Stimulated activated CD4-positive, alpha-beta T cell treated with anti-CD3 and anti-CD28 coated beads, Interleukin-4, amount 100 ng/mL, for 24 hours (primary cell): ENCODE data around the gene ADORA1.

ENCODE experiments used
- DNase-seq: peaks from one replicate; pipeline ENCODE4 v3.0.0-alpha.2; 2020

ADORA1 gene

GRCh38 chr1:203124011-203124410 lies 3.5 kb upstream of the ADORA1 start:
- no peak for DNase-seq

DNA sequence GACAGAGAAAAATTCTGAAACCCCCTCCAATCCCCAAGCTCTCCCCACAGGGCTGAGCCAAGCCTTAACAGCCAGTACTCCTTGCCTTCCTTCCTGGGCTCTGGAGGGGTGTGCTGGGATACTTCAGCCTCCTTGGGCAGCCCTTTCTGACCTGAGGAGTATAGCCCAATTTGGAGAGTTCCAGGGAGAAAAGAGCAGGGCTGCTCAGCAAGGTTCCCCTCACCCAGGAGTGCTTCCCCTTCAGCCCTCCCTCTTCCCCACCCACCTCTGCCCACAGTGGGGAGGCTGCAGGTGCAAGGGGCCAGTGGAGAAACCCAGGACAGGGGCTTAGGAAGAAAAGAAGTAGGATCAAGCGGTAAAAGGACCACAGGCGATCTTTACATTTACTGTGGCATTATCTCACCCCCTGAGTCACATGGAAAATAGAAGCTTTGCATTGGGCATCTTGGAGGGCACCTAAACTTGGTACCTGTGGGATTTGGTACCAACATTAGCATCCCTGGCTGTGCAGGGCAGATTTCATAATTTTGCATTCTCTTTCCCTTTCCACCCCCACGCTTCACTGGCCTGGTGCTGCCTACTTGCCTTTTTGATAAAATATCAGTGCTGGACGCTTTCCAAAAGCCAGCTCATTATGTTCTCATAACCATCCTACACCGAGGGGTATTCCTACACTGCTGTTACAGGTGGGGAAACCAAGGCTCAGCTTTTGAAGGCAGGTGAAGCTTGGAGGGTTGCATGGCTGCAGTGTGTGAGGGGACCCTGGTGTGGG lies 2.8 kb upstream of the ADORA1 start:
- no peak for DNase-seq

DNA sequence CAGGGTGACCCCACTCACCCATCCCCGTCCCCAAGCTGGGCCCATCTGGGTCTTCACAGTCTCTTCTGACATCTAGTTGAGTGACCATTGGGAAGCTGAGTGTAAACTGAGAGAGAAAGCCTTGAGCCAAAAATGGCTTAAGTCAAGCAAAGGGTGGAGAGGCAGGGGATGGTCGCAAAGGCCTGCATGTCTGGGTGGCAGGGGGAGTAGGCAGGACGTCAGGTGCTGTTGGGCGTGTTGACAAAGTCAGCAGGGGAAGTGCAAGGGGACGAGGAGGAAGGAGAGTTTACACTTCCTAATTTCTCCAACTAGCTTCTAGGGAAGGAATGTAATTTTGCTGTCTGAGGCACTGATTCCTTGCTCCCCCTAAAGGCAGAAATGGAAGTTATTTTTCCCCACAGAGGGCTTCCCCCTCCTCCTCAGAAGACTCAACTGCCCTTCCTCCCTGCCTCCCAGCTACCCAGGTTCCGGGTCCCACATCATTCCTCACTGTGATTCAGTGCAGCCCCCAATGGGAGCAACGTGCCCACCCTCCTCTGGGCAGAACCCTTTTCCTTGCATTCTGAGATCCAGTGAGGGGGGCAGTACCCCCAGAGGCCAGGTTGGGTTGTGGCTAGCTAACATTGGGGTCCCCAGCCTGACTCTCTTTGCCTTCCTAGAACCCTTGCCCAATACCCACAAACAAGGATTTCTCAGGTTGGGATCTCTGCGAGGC lies 1.2 kb upstream of the ADORA1 start:
- DNase-seq, result no peak

DNA sequence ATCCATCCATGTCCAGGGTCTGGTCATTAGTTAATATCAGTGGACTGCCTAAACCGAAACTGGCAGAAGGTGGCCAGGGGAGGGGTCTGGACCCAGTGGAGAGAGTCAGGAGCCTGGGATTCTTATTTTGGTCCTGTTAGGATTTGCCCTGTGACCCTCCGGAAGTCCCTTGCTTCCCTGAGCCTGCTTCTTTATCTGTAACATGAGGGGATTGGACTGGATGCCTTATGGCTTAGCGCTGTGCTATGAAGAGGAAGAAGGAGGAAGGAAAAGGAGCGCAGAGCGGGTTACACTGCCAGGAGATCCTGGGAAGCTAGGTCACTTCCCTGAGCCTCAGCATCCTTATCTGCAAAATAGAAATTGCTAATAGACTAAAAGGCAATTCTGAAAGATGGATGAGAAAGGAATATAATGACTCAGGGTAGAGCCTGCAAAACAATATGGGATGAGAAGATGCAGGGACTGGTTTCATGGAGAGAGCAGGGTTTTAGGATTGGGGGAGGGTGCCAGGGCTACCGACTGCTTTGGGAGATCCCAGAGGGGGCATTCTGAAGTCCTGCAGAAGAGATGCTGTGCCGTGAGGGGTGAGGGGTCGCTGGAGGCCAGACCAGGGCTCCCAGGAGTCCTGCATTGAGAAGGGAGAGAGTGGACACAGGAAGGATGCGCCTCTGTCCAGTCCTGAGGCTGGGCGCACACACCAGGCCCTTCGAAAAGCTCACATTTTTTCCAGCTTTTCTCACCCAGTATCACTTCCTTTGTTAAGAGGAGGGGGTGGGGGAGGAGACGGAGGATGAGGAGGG lies 460 bp upstream of the ADORA1 start:
- no peak for DNase-seq

GRCh38 chr1:203128431-203128715 lies 847 bp downstream of the ADORA1 start:
- no peak for DNase-seq

GRCh38 chr1:203128716-203129500 lies 1.4 kb downstream of the ADORA1 start:
- DNase-seq, result no peak

DNA sequence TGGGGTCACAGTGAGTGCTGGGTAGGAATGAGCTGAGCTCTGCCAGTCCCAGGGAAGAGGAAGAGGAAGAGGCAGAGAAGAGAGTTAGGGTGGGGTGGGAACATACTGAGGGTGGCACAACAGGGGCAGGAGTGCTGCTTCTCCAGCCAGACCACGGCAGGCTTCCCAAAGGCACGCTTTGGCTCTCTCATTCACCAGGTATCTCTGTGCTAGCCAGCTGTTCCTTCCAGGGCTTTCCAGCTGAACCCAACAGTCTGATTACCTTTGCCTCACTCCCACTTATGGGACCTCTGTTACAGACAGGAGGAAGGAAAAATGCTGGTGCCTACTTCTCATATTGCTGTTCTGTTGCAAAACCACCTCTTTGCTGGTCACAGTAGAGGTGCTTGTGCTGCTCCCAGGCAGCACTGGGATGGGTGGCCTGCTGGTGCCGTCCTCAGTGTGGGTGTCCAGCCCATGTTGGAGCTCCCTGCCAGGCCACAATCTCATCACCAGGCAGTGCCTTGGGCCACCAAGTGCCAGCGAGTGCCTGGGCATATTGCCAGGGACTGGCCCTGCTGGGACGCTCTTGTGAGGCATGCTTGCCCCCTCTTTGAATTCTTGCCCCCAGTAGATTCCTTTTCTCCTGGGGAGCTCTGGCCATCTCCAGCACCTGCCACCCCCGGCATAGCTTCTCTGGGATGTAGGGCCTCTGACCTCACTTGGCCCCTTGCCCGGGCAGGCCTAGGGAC lies 2.1 kb downstream of the ADORA1 start:
- DNase-seq, result no peak

DNA sequence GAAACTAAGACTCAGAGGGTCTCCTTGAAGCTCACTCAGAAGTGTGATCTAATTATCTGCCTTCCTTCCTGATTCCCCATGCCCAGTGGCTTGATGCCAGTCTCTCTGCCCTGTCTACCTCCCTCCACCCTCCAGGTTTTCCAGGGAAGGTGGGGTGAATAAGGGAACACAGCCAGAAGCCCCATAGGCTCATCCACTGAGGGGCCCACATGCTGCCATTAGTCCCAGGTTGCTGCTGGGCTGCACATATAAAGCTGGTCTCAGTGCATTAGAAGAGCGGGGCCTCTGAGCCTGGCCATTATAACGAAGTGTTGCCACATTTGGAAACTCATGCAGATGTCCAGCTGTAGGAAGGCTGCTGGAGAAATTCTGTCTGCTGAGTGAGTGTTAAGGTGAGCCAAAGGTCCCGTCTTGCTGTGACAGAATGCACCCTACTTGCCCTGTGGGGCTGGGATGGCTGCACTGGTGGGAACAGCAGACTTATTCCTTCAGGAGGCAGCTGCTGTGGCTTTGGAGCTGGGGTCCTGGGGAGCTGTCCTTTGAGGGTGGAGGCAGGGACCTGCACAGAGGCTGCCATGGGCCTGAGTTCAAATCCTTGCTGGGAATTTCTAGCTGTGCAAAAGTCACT lies 2.9 kb downstream of the ADORA1 start:
- DNase-seq, result no peak

GRCh38 chr1:203131548-203132200 lies 4.1 kb downstream of the ADORA1 start:
- DNase-seq, result no peak

DNA sequence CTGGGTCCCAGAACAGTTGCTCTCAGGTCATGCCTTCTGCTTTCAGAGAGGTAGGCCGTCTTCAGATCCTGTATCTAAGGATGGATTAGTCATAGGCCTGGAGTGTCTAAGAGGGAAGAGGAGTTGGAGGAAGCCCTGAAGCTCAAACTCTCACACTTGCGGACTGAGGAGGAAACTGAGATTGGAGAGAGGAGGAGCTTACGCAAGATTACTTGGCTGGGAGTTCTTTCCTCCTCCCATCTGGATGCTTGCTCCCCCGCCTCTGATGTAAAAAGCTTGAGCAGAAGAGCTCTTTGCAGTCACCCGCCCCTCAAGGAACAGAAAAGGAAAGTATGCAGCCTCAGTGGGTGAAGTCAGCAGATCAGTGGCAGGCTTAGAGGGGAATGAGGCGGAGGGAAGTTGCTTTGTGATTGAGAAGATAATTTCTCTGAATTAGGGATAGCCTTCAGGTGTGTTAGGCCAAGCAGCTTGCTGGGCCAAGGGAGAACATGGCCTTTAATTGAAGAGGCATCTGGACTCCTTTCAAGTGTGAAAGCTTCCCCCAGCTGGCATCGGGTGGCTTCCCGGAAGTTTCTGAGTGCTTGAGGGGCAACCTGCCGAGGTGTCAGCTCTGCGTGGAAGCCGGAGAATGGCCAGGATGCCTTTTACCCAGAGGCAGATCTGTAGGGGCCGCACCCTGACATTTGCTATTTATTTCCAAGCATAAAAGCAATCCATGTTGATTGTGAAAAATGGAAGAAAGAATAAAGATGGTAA lies 6.6 kb downstream of the ADORA1 start:
- no peak for DNase-seq

- no peak for DNase-seq
Measured at GRCh38 chr1:203135636-203136305, 8.2 kb downstream of the ADORA1 start.

GRCh38 chr1:203136409-203137042 lies 9.0 kb downstream of the ADORA1 start:
- DNase-seq, result no peak

DNA sequence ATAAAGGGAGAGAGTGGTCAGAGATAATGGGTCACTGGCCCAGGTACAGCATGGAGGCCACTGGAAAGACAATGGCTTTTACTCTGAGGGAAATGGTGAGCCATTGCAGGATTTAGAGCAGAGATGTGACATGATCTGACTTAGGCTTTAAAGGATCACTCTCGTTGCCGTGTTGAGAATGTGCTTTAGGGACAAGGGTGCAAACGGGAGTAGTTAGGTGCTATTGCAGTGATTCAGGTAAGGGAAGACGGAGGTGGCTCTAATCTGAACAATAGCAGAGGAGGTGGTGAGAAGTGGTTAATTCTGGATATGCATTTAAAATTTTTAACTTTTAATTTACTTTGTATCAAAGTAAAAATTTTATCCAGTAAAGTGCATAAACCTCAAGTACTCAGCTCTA lies 9.8 kb downstream of the ADORA1 start:
- DNase-seq, result no peak

DNA sequence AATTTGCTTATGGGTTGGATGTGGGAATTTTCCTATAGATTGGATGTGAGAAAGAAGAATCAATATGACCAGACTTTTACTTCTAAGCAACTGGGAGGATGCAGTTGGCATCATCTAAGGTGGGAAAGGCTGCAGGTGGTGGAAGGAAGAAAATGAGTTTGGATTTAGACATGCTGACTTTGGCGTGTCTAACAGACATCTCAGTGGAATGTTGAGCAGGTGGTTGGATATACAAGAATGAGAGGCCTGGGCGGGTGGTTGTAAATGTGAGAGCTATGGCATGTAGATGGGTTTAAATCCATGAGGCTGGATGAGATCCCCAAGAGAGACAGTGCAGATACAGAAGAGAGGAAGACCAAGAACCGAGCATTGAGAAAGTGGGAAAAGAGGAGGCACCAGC lies 10.5 kb downstream of the ADORA1 start:
- no peak for DNase-seq

DNA sequence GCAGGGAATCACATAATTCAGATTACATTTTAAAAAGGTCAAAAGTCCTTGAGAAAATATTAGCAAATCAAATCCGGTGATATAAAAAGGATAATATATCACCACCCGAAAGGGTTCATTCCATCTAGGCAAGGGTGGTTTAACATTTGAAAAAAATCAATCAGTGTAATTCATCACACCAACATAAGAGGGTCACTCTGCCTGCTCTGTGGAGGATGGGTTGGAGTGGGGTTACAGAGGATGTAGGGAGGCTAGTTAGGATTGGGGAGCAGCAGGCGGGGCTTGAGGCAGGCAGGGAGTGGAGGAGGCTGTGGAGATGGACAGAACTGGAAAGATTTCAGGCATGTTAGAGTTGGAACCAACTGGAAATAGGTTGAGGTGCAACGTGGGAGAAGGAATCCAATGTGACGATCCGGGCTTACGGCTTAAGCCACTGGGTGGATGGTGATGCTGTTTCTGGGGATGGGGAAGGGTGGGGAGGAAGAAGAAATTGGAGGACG lies 12.5 kb downstream of the ADORA1 start:
- DNase-seq, result no peak

GRCh38 chr1:203140743-203141520 lies 13.4 kb downstream of the ADORA1 start:
- no peak for DNase-seq

- no peak for DNase-seq
Measured at GRCh38 chr1:203142124-203142523, 14.6 kb downstream of the ADORA1 start.

DNA sequence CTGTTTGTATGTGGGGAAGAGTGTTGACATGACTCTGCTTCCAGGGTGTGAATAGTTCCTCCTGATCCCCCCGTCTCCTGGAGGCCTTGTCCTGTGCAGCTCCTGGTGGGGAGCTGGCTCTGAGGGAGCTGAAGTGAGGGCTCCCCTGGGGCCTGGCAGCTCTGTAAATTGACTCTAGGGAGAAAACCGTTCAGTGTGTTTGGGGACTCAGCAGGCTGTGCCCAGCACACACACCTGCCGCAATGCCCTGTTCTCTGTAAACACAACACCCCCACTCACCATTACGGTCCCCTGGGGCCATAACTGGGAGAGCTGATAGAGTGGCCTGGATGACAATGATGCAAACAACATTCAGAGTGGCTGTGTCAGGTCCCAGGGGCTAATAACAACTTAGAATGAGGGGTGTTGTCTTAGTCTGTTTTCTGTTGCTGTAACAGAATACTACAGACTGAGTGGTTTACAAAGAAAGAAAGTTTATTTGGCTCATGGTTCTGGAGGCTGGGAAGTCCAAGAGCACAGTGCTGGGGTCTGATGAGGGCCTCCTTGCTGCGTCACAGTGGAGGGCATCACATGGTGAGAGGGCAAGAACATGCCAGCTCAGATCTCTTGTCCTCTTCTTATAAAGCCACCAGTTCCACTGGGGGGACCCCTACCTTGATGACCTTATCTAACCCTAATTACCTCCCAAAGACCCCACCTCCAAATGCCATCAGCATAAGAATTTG lies 15.3 kb downstream of the ADORA1 start:
- DNase-seq, result no peak
